Activated CD4-positive, CD25-positive, alpha-beta regulatory T cell treated with anti-CD3 and anti-CD28 coated beads, Interleukin-2, amount 50 U/mL, for 24 hours (primary cell): Measurements from ENCODE around the gene ANKHD1.
"Not testable (repeated sequence)": the region's sequence is repeated elsewhere in the genome, so short reads cannot be mapped to it uniquely, and the experiment has no call there.

Experiments
- ATAC-seq, 2 donors: fragments of 150-1000 bp; cut with Tn5 transposase; one replicate each; pipeline ENCODE4 v1.10.0; 2021; ENCODE audit warnings: mild to moderate bottlenecking in 1 of 2, moderate library complexity in 1 of 2

ANKHD1 gene

GRCh38 chr5:140381351-140381750 lies 20.3 kb upstream of the ANKHD1 start:
- ATAC-seq: no peak

DNA sequence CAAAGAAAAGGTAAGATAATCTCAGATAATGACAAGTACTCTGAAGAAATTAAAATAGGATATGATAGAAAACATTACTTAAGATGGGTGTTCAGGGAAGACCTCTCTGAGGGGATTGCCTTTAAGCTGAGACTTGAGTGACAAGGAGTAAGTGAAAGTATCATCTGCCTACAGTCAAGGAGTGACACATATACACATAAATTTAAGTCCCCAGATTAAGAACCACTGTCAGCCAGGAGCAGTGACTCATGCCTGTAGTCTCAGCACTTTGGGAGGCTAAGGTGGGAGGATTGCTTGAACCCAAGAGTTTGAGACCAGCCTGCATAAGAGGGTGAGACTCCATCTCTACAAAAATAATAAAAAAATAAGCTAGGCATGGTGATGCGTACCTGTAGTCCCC lies 19.7 kb upstream of the ANKHD1 start:
- peak; percentile 75 to 90 for ATAC-seq

GRCh38 chr5:140382866-140383265 lies 18.8 kb upstream of the ANKHD1 start:
- no peak for ATAC-seq

GRCh38 chr5:140383300-140383699 lies 18.3 kb upstream of the ANKHD1 start:
- no peak for ATAC-seq

- ATAC-seq: no peak
Observed at GRCh38 chr5:140388052-140388451, 13.6 kb upstream of the ANKHD1 start.

DNA sequence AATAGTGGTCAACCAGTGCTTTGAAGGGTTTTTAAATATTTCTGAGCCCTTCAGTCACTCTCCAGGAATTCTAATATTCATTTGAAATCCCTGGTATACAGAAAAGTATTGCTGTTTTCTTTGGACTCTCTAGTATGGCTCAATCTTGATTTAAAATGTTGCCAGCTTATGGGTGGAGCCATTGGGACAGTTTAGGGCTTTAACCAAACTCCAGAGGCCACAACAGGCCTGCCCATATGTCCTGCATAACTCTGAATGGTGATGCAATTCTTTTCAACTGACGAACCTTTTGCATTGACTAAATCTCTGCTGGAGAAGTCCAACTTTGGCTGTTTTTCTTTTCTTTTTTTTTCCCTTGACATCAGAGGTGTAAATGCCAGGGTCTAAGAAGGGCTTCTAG lies 10.3 kb upstream of the ANKHD1 start:
- no peak for ATAC-seq

- ATAC-seq: no peak
Observed at GRCh38 chr5:140391732-140392131, 9.9 kb upstream of the ANKHD1 start.

DNA sequence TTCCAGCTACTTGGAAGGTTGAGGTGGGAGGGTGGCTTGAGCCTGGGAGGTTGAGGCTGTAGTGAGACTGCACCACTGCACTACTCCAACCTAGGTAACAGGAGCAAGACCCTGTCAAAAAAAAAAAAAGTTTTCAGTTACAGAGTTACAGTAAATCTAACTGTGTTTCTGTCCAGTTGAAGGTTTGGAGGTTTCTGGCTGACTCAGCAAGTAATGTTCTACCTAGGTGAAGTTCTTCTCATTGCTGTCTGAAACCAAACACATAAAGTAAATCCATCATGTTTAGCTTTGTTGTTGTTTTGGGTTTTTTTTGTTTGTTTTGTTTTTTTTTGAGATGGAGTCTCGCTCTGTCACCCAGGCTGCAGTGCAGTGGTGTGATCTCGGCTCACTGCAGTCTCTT lies 7.9 kb upstream of the ANKHD1 start:
- ATAC-seq: no peak

DNA sequence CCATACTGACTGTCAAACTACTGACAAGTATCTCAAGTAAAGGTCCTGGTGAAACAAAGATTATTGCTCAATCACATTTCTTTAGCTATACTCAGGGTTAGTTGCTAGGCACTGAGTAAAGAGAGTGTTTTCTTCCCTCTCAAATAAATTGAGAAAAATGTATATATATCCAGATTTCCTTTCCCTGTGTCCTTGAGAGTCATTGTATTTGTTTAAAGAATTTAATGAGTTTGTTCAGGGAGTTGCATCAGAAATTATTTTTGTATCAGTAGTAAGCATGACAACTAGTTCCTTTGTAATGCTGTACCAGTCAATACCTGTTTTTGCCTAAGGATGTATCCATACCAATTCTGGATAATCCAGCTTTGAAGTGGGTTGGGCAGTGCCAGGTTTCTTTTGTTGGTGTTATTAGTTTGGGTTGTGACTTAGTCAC lies 3.2 kb upstream of the ANKHD1 start:
- ATAC-seq: no peak

GRCh38 chr5:140399979-140400729 lies 1.5 kb upstream of the ANKHD1 start:
- ATAC-seq: no peak

DNA sequence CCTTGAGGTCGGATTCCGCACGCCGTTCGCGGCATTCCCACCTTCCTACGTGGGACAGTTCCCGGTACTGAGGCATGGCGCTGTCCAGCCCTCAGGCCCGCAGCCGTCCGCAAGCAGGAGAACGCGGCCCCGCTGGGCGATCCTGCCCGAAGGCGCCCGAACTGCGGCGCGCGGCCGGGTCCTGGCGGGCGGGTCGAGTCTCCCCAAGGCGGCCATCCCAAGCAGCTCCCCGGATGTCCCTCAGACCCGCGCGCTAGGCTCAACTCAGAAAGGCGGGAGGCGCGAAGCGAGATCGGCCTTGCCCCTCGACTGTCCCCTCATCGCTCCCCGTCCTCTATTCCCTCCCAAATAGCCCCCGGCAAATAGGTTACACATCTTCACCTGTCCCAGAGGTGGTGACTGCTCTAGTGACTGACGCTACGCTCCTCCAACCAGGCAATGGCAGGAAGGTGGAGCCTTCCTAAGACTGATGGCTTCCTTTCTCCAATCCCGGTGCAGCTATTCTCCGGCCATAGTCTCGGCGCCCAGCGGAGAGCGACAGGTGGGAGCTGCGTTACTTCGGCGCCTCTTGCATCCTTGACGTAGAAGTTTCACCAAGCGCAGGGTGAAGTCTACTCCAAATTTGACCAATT lies 787 bp upstream of the ANKHD1 start:
- peak; percentile 73 to 75 for ATAC-seq

DNA sequence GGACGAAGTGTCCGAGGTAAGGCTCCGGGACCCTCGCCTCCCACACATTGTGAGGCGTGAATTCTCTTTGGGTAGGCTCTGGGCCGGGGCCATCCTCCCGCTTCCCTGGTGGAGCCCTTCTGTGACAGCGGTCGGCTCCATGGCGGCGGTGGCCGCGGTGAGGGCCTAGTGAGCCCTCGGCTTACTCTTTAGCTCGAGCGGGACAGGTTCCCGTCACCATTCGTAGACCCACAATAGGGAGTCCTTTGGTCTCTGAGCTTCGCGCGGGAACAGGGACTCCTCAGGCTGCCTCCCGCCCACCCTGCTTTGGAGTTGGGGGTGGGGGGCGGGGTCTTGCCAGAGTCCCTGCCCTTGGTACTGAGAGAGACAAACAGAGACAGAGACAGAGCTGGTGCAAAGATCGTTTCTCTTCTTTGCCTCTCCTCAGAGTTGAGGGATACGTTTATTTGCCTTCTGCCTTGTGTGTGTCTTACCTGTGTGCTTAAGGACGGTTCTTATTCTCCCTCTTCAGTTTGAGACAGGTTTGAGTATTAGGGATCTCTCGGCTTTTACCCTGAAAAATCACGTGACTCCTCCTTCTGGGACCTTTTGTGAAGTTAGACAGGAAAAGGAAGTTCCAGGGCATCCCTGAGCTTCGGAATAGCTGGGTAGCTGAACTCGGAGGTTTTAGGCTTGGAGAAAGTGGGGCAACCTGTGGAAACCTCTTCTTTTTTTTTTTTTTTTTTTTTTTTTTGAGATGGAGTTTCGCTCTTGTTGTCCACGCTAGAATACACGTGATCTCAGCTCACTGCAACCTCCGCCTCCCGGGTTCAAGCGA lies 833 bp downstream of the ANKHD1 start:
- no peak for ATAC-seq

DNA sequence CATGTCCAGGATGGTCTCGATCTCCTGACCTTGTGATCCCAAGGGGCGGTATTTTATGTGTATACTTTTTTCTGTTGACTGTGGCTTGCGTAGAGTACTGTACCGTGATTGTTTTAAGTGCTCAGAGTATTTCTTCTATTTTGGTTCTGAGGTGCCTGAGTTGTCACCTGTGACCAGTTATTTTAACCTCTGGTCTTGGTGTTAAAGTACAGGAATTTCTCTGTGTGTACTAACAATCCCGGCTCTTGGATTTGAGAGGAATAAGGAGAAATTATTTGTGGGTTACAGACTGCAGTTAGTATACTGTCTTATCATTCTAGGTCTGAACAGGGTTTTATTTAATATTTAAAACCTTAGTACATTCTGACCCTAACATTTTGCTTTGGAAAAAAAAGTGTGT lies 2.0 kb downstream of the ANKHD1 start:
- ATAC-seq: no peak

GRCh38 chr5:140408750-140409241 lies 7.2 kb downstream of the ANKHD1 start:
- no peak for ATAC-seq

DNA sequence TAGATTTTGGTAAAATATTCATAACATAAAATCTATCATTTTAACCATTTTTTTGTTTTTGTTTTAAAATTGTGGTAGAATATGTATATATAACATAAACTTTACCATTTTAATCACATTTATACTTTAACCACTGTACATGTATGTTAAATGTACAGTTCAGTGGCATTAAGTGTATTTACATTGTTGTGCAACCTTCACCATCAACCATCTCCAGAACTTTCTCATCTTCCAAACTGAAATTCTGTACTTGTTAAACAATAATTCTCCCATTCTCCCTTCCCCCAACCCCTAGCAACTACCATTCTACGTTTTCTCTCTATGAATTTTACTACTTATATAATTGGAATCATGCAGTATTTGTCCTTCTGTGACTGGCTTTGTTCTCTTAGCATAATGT lies 11.6 kb downstream of the ANKHD1 start:
- no peak for ATAC-seq

- no peak for ATAC-seq
Observed at GRCh38 chr5:140417235-140417634, 15.6 kb downstream of the ANKHD1 start.

DNA sequence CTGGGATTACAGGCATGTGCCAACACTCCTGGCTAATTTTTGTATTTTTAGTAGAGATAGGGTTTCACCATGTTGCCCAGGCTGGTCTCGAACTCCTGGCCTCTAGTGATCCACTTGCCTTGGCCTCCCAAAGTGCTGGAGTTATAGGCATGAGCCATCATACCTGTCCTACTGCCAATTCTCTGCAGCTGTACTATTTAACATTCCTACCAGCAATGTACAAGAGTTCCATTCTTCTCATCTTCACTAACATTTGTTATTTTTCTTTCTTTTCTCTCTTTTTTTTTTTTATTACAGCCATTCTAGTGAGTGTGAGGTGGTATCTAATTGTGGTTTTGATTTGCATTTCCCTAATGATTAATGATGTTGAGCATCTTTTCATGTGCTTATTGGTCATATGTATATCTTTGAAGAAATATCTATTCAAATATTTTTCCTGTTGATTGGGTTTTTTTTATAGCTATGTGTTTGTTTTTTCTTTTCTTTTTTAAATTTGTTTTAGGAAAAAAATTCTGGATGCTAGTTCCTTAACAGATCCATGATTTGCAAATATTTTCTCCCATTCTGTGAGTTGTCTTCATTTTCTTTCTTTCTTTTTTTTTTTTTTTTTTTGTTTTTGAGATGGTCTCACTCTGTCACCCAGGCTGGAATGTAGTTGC lies 17.4 kb downstream of the ANKHD1 start:
- ATAC-seq: no peak

DNA sequence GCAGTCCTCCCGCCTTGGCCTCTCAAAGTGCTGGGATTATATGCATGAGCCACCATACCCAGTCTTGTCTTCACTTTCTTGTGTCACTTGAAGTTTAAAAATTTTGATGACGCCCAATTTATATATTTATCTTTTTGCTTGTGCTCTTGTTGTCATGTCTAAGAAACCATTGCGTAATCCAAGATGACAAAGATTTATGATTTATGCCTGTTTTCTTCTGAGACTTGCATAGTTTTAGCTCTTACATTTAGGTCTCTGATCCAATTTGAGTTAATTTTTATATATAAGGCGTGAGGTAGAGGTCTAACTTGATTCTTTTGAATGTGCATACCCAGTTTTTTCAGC lies 18.6 kb downstream of the ANKHD1 start:
- ATAC-seq: no peak

GRCh38 chr5:140420665-140421361 lies 19.2 kb downstream of the ANKHD1 start:
- peak; percentile 55 to 81 for ATAC-seq

GRCh38 chr5:140421375-140421774 lies 19.7 kb downstream of the ANKHD1 start:
- not testable (repeated sequence) for ATAC-seq

DNA sequence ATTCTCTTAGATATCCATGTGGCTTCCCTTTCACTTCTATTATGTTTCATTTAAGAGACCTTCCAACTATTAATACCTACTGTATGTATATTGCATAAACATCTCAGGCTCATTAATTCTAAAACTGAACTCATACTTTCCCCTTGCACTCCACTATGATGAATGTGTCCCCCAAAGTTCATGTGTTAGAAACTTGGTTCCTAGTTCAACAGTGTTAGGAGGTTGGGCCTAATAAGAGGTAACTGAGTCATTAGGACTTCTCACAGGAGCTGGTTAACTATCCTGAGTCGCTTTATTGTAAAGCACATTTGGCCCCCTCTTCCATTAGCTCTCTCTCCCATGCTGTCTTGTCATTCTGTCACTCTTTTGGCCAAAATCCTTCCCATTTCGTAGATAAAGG lies 22.0 kb downstream of the ANKHD1 start:
- peak; percentile 33 to 63 for ATAC-seq

GRCh38 chr5:140424135-140424534 lies 22.5 kb downstream of the ANKHD1 start:
- no peak for ATAC-seq
